GM21737 (cell line): ENCODE results near the gene EIF4B.

ENCODE experiments used
- ATAC-seq: cut with Tn5 transposase; IDR thresholded peaks from one replicate; pipeline ENCODE4 v1.9.1; 2021; ENCODE audit warnings: mild to moderate bottlenecking, moderate library complexity; ENCODE audit not compliant: unreplicated experiment

The EIF4B gene

DNA sequence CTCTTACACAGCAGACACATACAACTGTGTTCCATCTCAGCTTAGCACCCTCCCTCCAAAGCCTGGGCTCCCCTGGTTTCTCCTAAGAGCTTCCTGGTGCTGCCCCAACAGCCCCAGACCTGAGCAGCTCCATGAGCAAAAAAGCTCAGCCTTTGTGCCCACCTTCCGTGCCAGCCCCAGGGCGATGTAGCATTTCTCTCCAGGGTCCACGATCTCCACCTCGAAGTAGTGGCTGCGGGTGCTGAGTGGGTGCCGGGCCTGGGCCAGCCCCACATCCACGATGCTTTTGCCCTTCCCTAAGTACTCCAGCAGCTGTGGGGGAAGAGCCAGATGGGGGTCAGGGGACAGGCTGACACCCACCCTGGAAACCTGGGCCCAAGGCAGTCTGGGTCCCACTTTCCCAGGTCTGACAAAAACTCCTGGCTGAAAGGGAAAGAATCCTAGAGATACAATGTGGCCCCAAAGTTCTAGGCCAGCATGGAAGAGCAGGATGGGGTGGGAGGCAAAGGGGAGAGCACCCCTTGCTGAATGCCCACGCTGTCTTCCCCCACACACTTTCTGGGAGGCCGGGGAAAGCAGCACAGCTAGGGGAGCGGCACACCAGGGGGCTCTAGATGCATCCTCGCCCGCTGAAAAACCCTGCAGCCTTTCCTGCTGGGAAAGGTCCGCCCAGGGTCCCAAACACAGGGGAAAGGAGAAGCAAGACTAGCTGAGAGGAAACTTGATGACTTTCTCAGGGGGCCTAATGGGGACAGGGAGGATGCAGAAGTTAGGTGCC is 61.9 kb downstream of the EIF4B start:
- no peak for ATAC-seq

DNA sequence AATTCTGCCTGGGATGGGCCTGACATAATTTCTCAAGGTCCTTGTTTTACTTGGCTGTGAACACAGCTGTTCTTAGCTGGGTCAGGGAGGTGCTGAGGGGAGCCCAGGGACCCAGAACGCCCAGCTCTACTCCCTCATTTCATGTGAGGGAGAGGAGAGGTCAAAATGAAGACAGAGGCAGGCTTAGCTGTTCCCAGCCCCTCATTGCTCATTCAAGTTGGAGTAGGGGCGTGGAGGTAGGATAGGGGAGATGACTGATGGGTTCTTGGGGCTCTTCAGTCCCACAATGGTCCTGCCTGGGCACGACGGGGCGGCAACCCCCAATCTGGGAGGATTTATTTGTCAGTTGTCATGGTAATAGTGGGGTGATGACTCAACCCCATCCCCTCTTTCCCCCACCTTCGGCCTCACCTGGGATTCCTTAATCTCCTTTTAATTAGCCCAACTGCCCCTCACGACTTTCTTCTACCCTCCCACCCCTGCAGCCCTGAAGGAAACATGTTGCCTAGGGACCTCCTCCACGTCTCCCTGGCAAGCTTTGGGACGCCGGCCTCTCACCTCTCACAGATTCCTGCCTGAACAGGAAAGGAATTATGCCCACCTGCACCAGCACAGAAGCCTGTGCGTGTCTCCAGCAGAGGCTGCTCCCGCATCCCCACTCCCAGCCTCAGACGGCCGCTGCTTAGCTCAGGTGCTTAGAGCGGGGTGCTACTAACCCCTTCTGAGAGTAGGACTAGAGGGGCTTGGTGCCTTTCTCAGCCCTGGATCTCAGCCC is 62.7 kb downstream of the EIF4B start:
- ATAC-seq = no peak

DNA sequence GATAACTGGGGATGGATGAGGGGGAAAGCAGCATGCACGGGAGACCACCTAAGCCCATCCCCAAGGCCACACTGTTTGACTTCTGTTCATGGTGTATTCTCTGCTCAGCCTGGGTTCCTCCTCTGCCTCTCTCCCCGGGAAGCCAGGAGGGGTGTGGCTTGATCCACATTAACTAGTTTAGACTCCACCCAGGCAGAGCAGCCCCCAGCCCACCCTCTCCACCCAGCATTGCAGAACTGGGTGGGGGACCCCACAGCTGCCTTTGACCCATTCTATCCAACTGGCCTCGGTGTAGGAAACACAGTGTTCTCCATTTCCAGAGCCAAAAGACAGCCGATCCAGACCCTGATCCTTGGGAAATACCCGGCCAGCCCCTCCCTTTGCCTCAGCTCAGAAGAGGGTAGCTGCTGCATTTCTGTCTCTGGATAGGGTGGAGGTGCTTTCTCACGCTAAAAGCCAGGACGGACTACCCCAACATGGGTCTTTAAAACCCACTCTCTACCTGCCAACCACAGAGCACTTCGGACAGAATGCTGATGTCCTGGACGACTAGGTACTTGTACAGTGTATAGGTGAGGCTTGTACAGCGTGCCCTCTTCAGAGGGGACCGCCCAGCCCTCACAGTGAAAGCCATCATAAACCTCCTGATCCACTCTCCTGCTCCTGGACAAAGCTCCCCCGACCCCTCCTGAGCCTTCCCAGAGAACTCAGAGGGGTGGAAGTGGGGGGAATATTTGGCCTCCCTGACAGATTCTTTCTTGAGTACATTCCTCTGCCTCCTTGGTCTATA is 63.6 kb downstream of the EIF4B start:
- ATAC-seq = no peak

DNA sequence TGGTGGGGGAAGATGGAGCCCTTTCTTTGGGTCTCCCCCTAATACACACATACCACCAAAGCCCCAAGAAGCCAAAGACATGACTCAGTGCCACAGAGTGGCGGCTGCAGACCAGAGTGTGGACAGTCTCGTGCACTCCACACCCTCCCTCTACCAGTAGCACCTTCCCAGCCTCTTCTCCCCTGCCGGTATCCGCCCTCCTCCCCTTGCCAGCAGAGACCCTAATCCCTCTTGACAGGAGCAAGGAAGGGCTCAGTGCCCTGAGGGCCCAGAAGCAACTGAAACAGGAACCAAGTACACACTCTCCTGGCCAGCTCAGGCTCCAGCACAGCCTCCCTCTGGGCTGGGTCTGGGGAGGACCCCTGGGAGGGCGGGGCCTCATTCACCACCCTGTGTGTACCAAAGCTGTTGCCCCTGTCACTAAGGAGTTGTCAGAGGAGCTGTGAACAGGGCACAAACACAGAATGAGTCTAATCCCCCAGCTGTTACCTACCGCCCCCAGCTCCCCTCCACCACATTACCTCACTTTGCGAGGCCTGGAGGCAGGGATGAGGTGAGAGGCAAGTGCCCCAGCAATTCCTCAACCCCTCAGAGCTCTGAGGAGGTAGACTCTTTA is 64.7 kb downstream of the EIF4B start:
- no peak for ATAC-seq

GRCh38 chr12:53071591-53072551 is 65.6 kb downstream of the EIF4B start:
- no peak for ATAC-seq

DNA sequence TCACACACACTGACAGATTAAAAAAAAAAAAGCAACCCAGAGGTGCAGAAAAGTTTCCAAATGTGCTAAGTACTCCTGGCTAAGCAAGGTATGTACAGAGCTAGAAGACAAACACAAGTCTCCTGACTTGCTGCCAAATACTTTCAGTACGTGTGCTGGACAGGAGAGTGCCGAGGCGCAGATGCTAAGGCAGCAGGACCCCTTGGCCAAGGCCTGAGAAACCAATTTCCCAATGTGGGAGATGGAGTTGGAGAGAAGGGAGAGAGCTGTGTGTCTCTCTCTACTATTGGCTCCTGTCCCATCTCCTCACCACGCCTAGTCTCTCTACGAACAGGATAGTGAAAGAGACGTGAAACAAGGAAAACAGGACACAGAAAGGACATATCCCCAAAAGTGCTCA is 67.6 kb downstream of the EIF4B start:
- ATAC-seq = no peak

DNA sequence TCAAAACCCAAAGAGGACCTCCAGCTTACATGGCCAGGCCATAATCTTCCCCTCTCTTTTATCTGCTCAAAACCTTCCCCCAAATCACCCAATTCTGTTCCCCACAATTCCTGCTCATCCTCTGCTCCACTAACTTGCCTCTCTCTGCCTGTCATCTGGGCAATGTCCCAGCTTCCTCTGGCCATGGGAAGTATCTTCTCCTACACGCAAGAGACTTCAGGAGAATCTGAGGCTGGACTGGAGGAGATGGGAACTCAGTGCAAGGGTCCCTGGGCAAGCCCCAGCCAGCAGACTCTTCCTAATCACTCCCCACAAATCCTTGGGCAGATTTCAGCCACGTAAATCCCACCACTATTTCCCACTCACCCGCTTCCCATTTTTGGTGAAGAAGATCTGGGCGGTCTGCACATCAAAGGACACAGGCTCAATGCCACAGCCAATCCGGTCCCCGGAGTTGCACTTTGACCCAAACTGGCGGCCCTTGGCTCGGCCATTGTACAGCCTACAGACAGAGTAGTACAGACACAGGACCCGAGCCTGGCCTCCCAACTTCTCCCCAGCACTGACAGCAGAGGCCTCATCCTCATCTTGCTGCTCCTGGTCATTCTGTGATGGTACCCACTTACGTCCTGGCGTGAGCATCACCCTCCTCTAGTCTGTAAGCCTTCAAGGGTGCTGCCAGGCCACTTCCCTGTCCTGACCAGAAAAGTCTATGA is 68.2 kb downstream of the EIF4B start:
- no peak for ATAC-seq

DNA sequence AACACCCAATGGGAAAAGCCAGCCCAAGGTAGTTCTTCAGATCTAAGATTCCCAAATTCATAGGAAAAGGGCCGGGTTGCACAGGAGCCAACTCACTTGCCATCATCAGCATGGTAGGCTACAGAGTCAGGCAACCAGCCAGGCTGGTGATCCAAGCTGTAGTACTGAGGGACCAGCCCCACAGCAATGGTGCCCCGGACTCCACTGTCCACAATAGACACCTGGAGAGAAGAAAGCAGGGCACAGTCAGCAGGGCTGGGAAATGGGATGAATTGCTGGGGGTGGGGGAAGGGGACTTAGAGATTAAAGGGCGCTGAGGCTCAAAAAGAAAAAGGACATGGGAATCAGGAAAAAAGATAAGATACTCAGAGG is 68.7 kb downstream of the EIF4B start:
- ATAC-seq = no peak

- no peak for ATAC-seq
These were observed 70.2 kb downstream of the EIF4B start for GRCh38 chr12:53076461-53076860.

GRCh38 chr12:53077030-53077429 is 70.8 kb downstream of the EIF4B start:
- ATAC-seq = no peak

DNA sequence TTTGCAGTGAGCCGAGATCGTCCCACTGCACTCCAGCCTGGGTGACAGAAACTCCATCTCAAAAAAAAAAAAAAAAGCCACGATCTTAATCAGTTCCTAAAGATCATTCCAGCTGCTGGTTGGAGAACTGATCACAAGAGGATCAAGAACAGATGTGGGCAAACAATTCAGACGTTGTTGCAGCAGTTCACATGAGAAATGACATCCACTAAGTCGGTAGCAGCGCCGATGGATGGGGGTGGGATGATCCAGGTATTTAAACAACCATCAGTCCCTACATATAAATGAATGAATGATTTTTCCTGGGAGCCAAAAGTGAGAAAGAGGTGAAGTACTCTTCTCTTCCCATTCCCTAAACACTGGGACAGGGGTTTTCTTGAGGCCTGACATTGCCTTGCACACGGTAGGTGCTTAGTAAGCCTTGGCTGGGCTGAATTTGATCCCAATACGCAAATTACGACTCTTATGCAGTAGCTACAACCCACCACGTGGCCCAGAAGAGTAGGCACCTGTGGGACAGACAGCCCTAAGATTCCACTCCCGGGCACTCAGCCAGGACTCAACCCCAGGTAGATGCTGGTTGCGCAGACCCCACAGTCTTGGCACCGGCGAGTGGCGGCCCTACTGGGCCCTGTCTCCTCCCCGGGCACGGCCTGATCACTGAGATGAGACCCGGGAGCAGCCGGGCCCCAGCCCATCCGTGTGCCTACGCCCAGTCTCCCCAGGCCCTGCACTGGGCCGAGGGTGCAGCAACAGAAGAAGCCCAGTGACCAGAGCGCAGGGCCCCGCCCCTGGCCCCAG is 72.4 kb downstream of the EIF4B start:
- ATAC-seq = no peak

DNA sequence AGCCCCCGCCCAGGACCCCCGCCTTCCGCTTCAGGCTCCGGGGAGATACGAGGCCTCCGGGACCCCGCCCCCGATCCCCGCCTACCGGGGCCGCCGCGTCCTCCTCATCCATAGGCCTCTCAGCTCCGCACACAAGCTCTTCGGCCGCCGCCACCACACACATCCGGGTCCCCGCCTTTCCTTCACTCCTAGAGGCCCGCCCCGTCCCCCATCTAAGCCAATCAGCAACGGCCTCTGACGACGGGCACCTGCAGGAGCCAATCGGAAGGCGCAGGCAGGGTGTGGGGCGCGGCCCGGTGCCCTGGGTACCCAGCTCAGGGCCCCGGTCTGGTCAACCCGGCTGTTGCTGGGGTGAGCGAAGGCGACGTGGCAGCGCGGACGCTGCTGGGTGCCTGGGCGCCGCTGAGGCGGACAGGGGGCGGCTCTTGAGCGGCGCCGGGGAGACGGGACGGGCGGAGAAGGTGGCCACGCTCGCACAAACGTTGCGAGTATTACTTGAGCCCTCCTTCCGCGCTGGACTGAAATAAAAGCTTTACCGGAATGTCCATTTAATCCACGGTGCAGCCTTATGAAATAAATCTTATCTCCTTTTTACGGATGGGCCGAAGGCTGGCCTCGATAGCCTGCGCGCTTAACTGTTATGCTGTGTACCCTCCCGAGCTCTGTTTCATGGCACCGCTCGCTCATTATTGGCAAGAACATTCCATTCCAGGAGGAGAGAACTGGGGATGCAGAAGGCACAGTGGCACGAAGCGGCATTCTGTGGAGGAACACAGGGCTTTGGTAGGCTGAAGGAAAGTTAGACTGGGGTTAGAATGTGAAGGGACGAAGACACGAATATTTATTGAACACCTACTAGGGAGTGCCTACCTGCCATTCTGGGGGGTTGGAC is 73.2 kb downstream of the EIF4B start, which contains the start of gene SPRYD3:
Gene SPRYD3, minus strand, starts transcription at position 165 of the 892 bp plus-strand sequence. Its CDS starts 57 bp downstream, at position 108.
- ATAC-seq = peak; percentile 99

DNA sequence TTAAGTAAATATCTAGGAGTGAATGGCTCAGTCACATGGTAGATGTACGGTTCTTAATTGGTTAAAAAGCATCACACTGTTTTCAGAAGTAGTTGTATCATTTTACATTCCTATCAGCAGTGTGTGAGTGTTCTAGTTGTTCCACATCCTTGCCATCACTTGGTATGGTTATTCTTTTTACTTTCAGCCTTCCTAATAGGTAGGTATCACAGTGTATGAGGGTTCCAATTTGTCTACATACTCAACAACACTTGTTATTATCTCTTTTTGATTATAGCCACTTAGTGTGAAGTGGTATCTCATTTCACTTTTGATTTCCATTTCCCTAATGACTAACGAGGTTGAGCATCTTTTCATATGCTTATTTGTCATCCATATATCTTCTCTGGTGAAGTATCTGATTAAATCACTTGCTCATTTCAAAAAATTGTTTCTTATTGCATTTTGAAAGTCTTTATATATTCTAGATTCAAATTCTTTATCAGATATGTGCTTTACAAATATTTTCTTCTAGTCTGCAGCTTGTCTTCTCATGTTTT is 76.5 kb downstream of the EIF4B start:
- ATAC-seq = no peak

DNA sequence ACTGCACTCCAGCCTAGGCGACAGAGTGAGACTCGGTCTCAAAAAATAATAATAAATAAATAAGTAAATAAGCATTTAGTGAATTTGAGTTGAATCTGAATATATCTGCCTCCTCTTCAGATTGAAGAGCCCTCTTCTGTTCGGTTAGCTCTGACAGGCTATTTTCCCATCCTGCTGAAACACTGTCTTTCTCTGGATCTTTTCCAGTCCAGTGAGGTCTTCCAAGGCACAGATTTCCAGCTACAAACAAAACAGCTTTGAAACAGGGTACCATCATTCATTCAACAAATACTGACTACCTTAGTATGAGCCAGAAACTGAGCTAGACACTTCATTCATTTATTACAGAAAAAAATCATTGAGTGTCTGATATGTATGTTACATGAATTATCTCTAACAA is 80.1 kb downstream of the EIF4B start:
- ATAC-seq = no peak

GRCh38 chr12:53090105-53090504 is 83.8 kb downstream of the EIF4B start:
- ATAC-seq = no peak

- no peak for ATAC-seq
These were observed 84.3 kb downstream of the EIF4B start for GRCh38 chr12:53090554-53090953.

- ATAC-seq = no peak
These were observed 85.5 kb downstream of the EIF4B start for GRCh38 chr12:53091756-53092155.
